Measurements from ENCODE around the gene WBP11. TPM values are rescaled to one million over a fixed set of nuclear protein-coding genes. Genes with fewer than 3 reads are reported as not detected.

Gene WBP11
- total and polyA plus RNA-seq, 9 of the 15 experiments (the other 6 are each of a cell fraction or from before 2014, with no cell fraction given) = 7.7 to 60.8 (median 24.6) TPM

- FAIRE-seq = no peak
Observed at GRCh38 chr12:14825256-14825655, 22.0 kb upstream of the WBP11 start.

GRCh38 chr12:14824012-14824634 is 20.8 kb upstream of the WBP11 start:
- Histone ChIP-seq H3K36me3 (ENCODE audit: control insufficient read depth, insufficient read depth, low read length) (no peaks in the 10 kb centered on the region), H3K9me3 (replicated peaks; ENCODE audit: control insufficient read depth, insufficient read depth, low read depth, low read length) (no peaks in the 10 kb centered on the region), H3K9me1 (ENCODE audit: control insufficient read depth, insufficient read depth, low read length) (no peaks in the 10 kb centered on the region), H3K27me3 (ENCODE audit: control insufficient read depth in 2 of 2, insufficient read depth in 2 of 2, low read length in 2 of 2) (no peaks in the 10 kb centered on the region), H3K27ac (ENCODE audit: extremely low read depth, low read depth, low read length) (no peak overlapping the region), H3K9ac (ENCODE audit: insufficient read depth in 1 of 2, low read depth in 2 of 2, low read length in 2 of 2) (no peak overlapping the region), H3K4me3 (no peak overlapping the region), H3K79me2 (ENCODE audit: control insufficient read depth, insufficient read depth, low read length) (no peaks in the 10 kb centered on the region), H4K20me1 (replicated peaks; ENCODE audit: control insufficient read depth, insufficient read depth, low read length) (no peaks in the 10 kb centered on the region), H2AFZ (ENCODE audit: low read depth, low read length) (no peak overlapping the region), H3K4me2 (ENCODE audit: insufficient read depth, low read length) (no peak overlapping the region), H3K4me1 (replicated peaks in 1 of 2; ENCODE audit: control insufficient read depth in 2 of 2, insufficient read depth in 2 of 2, low read length in 2 of 2) (no peaks in the 10 kb centered on the region)
- intact Hi-C loops (cut with micrococcal nuclease) = no loop called here
- ATAC-seq (no peak), FAIRE-seq (no peak), DNase-seq (ENCODE audit: extremely low read depth in 1 of 4, low spot score in 3 of 4) (no peak)
- ChIA-PET CTCF (ENCODE audit: low intra/inter-chr PET ratio) (interaction anchor here (0.6 kb wide), 1 partner anchor 40 kb away, joined by 3 read pairs; no protein-coding TSS in a partner anchor), POLR2A (no interaction called here)
- in situ Hi-C loops (cut with MboI) = loop anchor here (25.0 kb wide), 1 partner anchor 1063 kb away; the partner anchor contains the start of gene STRAP
- WGBS (ENCODE audit: insufficient coverage, low coverage, missing lambda C conversion rate) = 7% methylated on average over 1 of the region's 1 CpG
- no TSS peak for BruUV-seq (replicated peaks)
- TF ChIP-seq PCBP2 (IDR thresholded peaks at IDR 0.05; ENCODE audit: low read depth, low read length, poor library complexity, severe bottlenecking) (no peak), ZNF668 (CRISPR knock-in tag; IDR thresholded peaks at IDR 0.05) (no peak), BRCA1 (IDR thresholded peaks at IDR 0.05) (no peak), BRCA1 (CRISPR knock-in tag; IDR thresholded peaks at IDR 0.05) (no peak), NRF1 (conservative IDR thresholded peaks at IDR 0.05 in 1 of 2, IDR thresholded peaks at IDR 0.05 in 1 of 2) (no peak), EHMT2 (IDR thresholded peaks at IDR 0.05) (no peak), CHD4 (IDR thresholded peaks at IDR 0.05; ENCODE audit: insufficient read depth, insufficient replicate concordance, low read depth, low read length, poor library complexity, severe bottlenecking) (no peak)
- TF ChIP-seq, protein P1, sequence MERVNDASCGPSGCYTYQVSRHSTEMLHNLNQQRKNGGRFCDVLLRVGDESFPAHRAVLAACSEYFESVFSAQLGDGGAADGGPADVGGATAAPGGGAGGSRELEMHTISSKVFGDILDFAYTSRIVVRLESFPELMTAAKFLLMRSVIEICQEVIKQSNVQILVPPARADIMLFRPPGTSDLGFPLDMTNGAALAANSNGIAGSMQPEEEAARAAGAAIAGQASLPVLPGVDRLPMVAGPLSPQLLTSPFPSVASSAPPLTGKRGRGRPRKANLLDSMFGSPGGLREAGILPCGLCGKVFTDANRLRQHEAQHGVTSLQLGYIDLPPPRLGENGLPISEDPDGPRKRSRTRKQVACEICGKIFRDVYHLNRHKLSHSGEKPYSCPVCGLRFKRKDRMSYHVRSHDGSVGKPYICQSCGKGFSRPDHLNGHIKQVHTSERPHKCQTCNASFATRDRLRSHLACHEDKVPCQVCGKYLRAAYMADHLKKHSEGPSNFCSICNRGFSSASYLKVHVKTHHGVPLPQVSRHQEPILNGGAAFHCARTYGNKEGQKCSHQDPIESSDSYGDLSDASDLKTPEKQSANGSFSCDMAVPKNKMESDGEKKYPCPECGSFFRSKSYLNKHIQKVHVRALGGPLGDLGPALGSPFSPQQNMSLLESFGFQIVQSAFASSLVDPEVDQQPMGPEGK (CRISPR knock-in tag; IDR thresholded peaks at IDR 0.05; ENCODE audit: borderline replicate concordance) = no peak
- TF ChIP-seq, protein P2, sequence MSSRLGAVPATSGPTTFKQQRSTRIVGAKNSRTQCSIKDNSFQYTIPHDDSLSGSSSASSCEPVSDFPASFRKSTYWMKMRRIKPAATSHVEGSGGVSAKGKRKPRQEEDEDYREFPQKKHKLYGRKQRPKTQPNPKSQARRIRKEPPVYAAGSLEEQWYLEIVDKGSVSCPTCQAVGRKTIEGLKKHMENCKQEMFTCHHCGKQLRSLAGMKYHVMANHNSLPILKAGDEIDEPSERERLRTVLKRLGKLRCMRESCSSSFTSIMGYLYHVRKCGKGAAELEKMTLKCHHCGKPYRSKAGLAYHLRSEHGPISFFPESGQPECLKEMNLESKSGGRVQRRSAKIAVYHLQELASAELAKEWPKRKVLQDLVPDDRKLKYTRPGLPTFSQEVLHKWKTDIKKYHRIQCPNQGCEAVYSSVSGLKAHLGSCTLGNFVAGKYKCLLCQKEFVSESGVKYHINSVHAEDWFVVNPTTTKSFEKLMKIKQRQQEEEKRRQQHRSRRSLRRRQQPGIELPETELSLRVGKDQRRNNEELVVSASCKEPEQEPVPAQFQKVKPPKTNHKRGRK (tag; IDR thresholded peaks at IDR 0.05) = no peak

More at GRCh38 chr12:14825256-14825655, 22.0 kb upstream of the WBP11 start:
- no peak for DNase-seq (ENCODE audit: extremely low read depth in 1 of 4, low spot score in 3 of 4)
- BruUV-seq (replicated peaks) = no TSS peak
- H3K36me3 ChIP-seq (ENCODE audit: control insufficient read depth, insufficient read depth, low read length) = no peaks in the 10 kb centered on the region
- ATAC-seq = no peak
- no peak overlapping the region for H3K4me2 ChIP-seq (ENCODE audit: insufficient read depth, low read length)
- no peak overlapping the region for H3K27ac ChIP-seq (ENCODE audit: extremely low read depth, low read depth, low read length)
- H4K20me1 ChIP-seq (replicated peaks; ENCODE audit: control insufficient read depth, insufficient read depth, low read length) = no peaks in the 10 kb centered on the region
- H3K9ac ChIP-seq (ENCODE audit: insufficient read depth in 1 of 2, low read depth in 2 of 2, low read length in 2 of 2) = no peak overlapping the region
- H3K9me1 ChIP-seq (ENCODE audit: control insufficient read depth, insufficient read depth, low read length) = no peaks in the 10 kb centered on the region
- H3K79me2 ChIP-seq (ENCODE audit: control insufficient read depth, insufficient read depth, low read length) = no peaks in the 10 kb centered on the region
- intact Hi-C loops (cut with micrococcal nuclease) = no loop called here
- ChIA-PET POLR2A (interaction anchor here (0.7 kb wide), 1 partner anchor 161 kb away, joined by 3 read pairs; no protein-coding TSS in a partner anchor), CTCF (ENCODE audit: low intra/inter-chr PET ratio) (no interaction called here)
- no peak overlapping the region for H2AFZ ChIP-seq (ENCODE audit: low read depth, low read length)
- no peak for TF ChIP-seq POLR3G (IDR thresholded peaks at IDR 0.05; ENCODE audit: extremely low read depth, insufficient read length, insufficient replicate concordance)
- TF ChIP-seq ZNF143 (CRISPR knock-in tag; IDR thresholded peaks at IDR 0.05) = no peak
- in situ Hi-C loops (cut with MboI) = no loop called here
- H3K4me3 ChIP-seq = no peak overlapping the region
- H3K27me3 ChIP-seq (ENCODE audit: control insufficient read depth in 2 of 2, insufficient read depth in 2 of 2, low read length in 2 of 2) = no peaks in the 10 kb centered on the region
- no peaks in the 10 kb centered on the region for H3K9me3 ChIP-seq (replicated peaks; ENCODE audit: control insufficient read depth, insufficient read depth, low read depth, low read length)
- H3K4me1 ChIP-seq (replicated peaks in 1 of 2; ENCODE audit: control insufficient read depth in 2 of 2, insufficient read depth in 2 of 2, low read length in 2 of 2) = no peaks in the 10 kb centered on the region
